ENCODE measurements around the gene D2HGDH. TPM values are rescaled to one million over a fixed set of nuclear protein-coding genes. Genes with fewer than 3 reads are reported as not detected.
"Not testable (repeated sequence)": the region's sequence is repeated elsewhere in the genome, so short reads cannot be mapped to it uniquely, and the experiment has no call there.

The D2HGDH gene
- total RNA-seq, 1 experiment from 2014 or later: 7.4 TPM

- H3K9me3 ChIP-seq (replicated peaks): no peaks in the 10 kb centered on the region
- no peaks in the 10 kb centered on the region for H3K4me1 ChIP-seq (replicated peaks)
- H3K4me3 ChIP-seq: no peak overlapping the region
- no peaks in the 10 kb centered on the region for H3K27me3 ChIP-seq (replicated peaks)
- H3K36me3 ChIP-seq: peaks cover 13% of the 10 kb centered on the region
- DNase-seq (ENCODE audit: low read depth in 1 of 2, low spot score in 2 of 2): no peak
- no peak overlapping the region for H3K27ac ChIP-seq
Observed at GRCh38 chr2:241746084-241746483, 11.7 kb downstream of the D2HGDH start.

GRCh38 chr2:241748468-241749256, 14.2 kb downstream of the D2HGDH start:
- H3K4me3 ChIP-seq: no peak overlapping the region
- no peaks in the 10 kb centered on the region for H3K4me1 ChIP-seq (replicated peaks)
- no peak overlapping the region for H3K27ac ChIP-seq
- H3K27me3 ChIP-seq (replicated peaks): no peaks in the 10 kb centered on the region
- no peaks in the 10 kb centered on the region for H3K9me3 ChIP-seq (replicated peaks)
- peaks cover 12% of the 10 kb centered on the region for H3K36me3 ChIP-seq
- no peak for DNase-seq (ENCODE audit: low read depth in 1 of 2, low spot score in 2 of 2)

GRCh38 chr2:241750076-241750840, 15.8 kb downstream of the D2HGDH start:
- H3K4me3 ChIP-seq: no peak overlapping the region
- no peaks in the 10 kb centered on the region for H3K27me3 ChIP-seq (replicated peaks)
- H3K9me3 ChIP-seq (replicated peaks): no peaks in the 10 kb centered on the region
- no peaks in the 10 kb centered on the region for H3K4me1 ChIP-seq (replicated peaks)
- no peak for DNase-seq (ENCODE audit: low read depth in 1 of 2, low spot score in 2 of 2)
- peaks cover 3% of the 10 kb centered on the region for H3K36me3 ChIP-seq
- no peak overlapping the region for H3K27ac ChIP-seq

- Histone ChIP-seq H3K27ac (no peak overlapping the region), H3K36me3 (peaks cover 9% of the 10 kb centered on the region), H3K4me3 (no peak overlapping the region), H3K9me3 (replicated peaks) (no peaks in the 10 kb centered on the region), H3K27me3 (replicated peaks) (no peaks in the 10 kb centered on the region), H3K4me1 (replicated peaks) (no peaks in the 10 kb centered on the region)
- DNase-seq (ENCODE audit: low read depth in 1 of 2, low spot score in 2 of 2): no peak
Observed at GRCh38 chr2:241751152-241751551, 16.7 kb downstream of the D2HGDH start.

- no peaks in the 10 kb centered on the region for H3K9me3 ChIP-seq (replicated peaks)
- no peak for DNase-seq (ENCODE audit: low read depth in 1 of 2, low spot score in 2 of 2)
- H3K4me1 ChIP-seq (replicated peaks): no peaks in the 10 kb centered on the region
- no peak overlapping the region for H3K4me3 ChIP-seq
- H3K27ac ChIP-seq: no peak overlapping the region
- H3K27me3 ChIP-seq (replicated peaks): no peaks in the 10 kb centered on the region
- H3K36me3 ChIP-seq: peaks cover 7% of the 10 kb centered on the region
Observed at GRCh38 chr2:241751776-241752175, 17.3 kb downstream of the D2HGDH start.

- Histone ChIP-seq H3K4me1 (replicated peaks) (no peaks in the 10 kb centered on the region), H3K9me3 (replicated peaks) (no peaks in the 10 kb centered on the region), H3K36me3 (peaks cover 7% of the 10 kb centered on the region), H3K27ac (no peak overlapping the region), H3K4me3 (no peak overlapping the region), H3K27me3 (replicated peaks) (no peaks in the 10 kb centered on the region)
- no peak for DNase-seq (ENCODE audit: low read depth in 1 of 2, low spot score in 2 of 2)
Observed at GRCh38 chr2:241752253-241752652, 17.8 kb downstream of the D2HGDH start.

GRCh38 chr2:241752689-241753276, 18.4 kb downstream of the D2HGDH start:
- no peaks in the 10 kb centered on the region for H3K9me3 ChIP-seq (replicated peaks)
- peaks cover 7% of the 10 kb centered on the region for H3K36me3 ChIP-seq
- H3K4me1 ChIP-seq (replicated peaks): no peaks in the 10 kb centered on the region
- no peak overlapping the region for H3K4me3 ChIP-seq
- no peaks in the 10 kb centered on the region for H3K27me3 ChIP-seq (replicated peaks)
- H3K27ac ChIP-seq: no peak overlapping the region
- no peak for DNase-seq (ENCODE audit: low read depth in 1 of 2, low spot score in 2 of 2)

- Histone ChIP-seq H3K27ac (no peak overlapping the region), H3K36me3 (peaks cover 7% of the 10 kb centered on the region), H3K4me1 (replicated peaks) (no peaks in the 10 kb centered on the region), H3K27me3 (replicated peaks) (no peaks in the 10 kb centered on the region), H3K4me3 (no peak overlapping the region), H3K9me3 (replicated peaks) (no peaks in the 10 kb centered on the region)
- DNase-seq (ENCODE audit: low read depth in 1 of 2, low spot score in 2 of 2): no peak
Observed at GRCh38 chr2:241753493-241753892, 19.1 kb downstream of the D2HGDH start.

GRCh38 chr2:241754042-241754441, 19.6 kb downstream of the D2HGDH start:
- Histone ChIP-seq H3K4me3 (no peak overlapping the region), H3K27ac (no peak overlapping the region), H3K27me3 (replicated peaks) (no peaks in the 10 kb centered on the region), H3K9me3 (replicated peaks) (no peaks in the 10 kb centered on the region), H3K36me3 (peaks cover 7% of the 10 kb centered on the region), H3K4me1 (replicated peaks) (no peaks in the 10 kb centered on the region)
- DNase-seq (ENCODE audit: low read depth in 1 of 2, low spot score in 2 of 2): no peak

- H3K27me3 ChIP-seq (replicated peaks): no peaks in the 10 kb centered on the region
- DNase-seq (ENCODE audit: low read depth in 1 of 2, low spot score in 2 of 2): no peak
- no peak overlapping the region for H3K4me3 ChIP-seq
- H3K4me1 ChIP-seq (replicated peaks): no peaks in the 10 kb centered on the region
- H3K36me3 ChIP-seq: peaks cover 7% of the 10 kb centered on the region
- H3K27ac ChIP-seq: no peak overlapping the region
- H3K9me3 ChIP-seq (replicated peaks): no peaks in the 10 kb centered on the region
Observed at GRCh38 chr2:241755166-241755565, 20.7 kb downstream of the D2HGDH start.

- H3K4me3 ChIP-seq: no peak overlapping the region
- H3K36me3 ChIP-seq: peaks cover 7% of the 10 kb centered on the region
- H3K9me3 ChIP-seq (replicated peaks): no peaks in the 10 kb centered on the region
- H3K27ac ChIP-seq: no peak overlapping the region
- DNase-seq (ENCODE audit: low read depth in 1 of 2, low spot score in 2 of 2): no peak
- peaks cover 2% of the 10 kb centered on the region; the same call in 1 of the 2 replicates for H3K4me1 ChIP-seq (replicated peaks)
- no peaks in the 10 kb centered on the region for H3K27me3 ChIP-seq (replicated peaks)
Observed at GRCh38 chr2:241755777-241756176, 21.3 kb downstream of the D2HGDH start.

- H3K9me3 ChIP-seq (replicated peaks): no peaks in the 10 kb centered on the region
- H3K27me3 ChIP-seq (replicated peaks): no peaks in the 10 kb centered on the region
- peaks cover 7% of the 10 kb centered on the region for H3K36me3 ChIP-seq
- no peak overlapping the region for H3K27ac ChIP-seq
- no peak overlapping the region for H3K4me3 ChIP-seq
- no peak for DNase-seq (ENCODE audit: low read depth in 1 of 2, low spot score in 2 of 2)
- peaks cover 5% of the 10 kb centered on the region; the same call in 1 of the 2 replicates for H3K4me1 ChIP-seq (replicated peaks)
Observed at GRCh38 chr2:241759067-241759807, 24.8 kb downstream of the D2HGDH start.

- H3K4me3 ChIP-seq; DNase-seq (ENCODE audit: low read depth in 1 of 2, low spot score in 2 of 2): not testable (repeated sequence)
Observed at GRCh38 chr2:241759893-241760292, 25.5 kb downstream of the D2HGDH start.

More at GRCh38 chr2:241759893-241760292, 25.5 kb downstream of the D2HGDH start:
- not testable (repeated sequence) for H3K27me3 ChIP-seq (replicated peaks); H3K9me3 ChIP-seq (replicated peaks); H3K4me1 ChIP-seq (replicated peaks); H3K27ac ChIP-seq; H3K36me3 ChIP-seq

Data from SJSA1 (cell line).